Measurements from ENCODE around the gene NPBWR2. TPM values are rescaled to one million over a fixed set of nuclear protein-coding genes. Genes with fewer than 3 reads are reported as not detected.

NPBWR2 gene
- polyA plus RNA-seq, 1 donor (not counting 4 experiments of a cell fraction or from before 2014, with no cell fraction given) = not detected

DNA sequence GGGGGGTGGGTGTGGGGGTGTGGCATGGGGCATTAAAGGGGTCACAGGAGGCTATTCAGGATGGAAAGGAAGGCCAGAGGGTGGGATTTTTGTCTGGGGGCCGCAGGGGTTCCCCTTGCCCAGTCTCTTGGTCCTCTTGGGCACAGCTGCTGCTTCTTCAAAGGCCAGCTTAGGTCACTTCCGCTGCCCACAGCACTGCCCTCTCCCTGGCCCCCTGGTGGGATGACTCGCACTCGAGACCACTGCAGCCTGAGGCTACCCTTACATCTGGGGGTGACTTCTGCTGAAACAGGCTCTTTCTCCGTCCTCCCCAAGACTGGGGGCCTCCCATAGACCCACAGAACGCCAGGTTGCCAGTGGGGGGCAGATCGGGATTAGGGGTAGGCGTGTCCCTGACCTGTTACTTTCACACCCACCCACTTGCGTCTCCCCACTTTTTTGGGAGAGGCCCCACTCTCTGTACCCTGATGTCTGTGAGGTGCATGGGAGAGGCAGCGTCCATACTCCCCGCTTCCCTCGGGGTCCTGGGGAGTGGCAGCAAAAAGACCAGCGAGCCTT lies 24.5 kb downstream of the NPBWR2 start:
- H3K4me3 ChIP-seq (ENCODE audit: control insufficient read depth in 2 of 3, extremely low read depth in 1 of 3, insufficient read depth in 2 of 3, low read depth in 1 of 3, low read length in 3 of 3) = peak overlapping the region in 2 of 3 experiments; percentile 22 to 38
- H4K20me1 ChIP-seq (ENCODE audit: control insufficient read depth, extremely low read depth, insufficient read depth, low read length) = no peaks in the 10 kb centered on the region
- FAIRE-seq (no peak), DNase-seq (ENCODE audit: low read depth, low spot score) (no peak)
- H3K27me3 ChIP-seq (ENCODE audit: control insufficient read depth, extremely low read depth, insufficient read depth, low read length) = peaks cover 43% of the 10 kb centered on the region
- peaks cover 1% of the 10 kb centered on the region for H3K79me2 ChIP-seq (ENCODE audit: control insufficient read depth, insufficient read depth, low read length)
- no peak for TF ChIP-seq EZH2 (IDR thresholded peaks at IDR 0.05; ENCODE audit: low read length)
- TF ChIP-seq, protein P1, sequence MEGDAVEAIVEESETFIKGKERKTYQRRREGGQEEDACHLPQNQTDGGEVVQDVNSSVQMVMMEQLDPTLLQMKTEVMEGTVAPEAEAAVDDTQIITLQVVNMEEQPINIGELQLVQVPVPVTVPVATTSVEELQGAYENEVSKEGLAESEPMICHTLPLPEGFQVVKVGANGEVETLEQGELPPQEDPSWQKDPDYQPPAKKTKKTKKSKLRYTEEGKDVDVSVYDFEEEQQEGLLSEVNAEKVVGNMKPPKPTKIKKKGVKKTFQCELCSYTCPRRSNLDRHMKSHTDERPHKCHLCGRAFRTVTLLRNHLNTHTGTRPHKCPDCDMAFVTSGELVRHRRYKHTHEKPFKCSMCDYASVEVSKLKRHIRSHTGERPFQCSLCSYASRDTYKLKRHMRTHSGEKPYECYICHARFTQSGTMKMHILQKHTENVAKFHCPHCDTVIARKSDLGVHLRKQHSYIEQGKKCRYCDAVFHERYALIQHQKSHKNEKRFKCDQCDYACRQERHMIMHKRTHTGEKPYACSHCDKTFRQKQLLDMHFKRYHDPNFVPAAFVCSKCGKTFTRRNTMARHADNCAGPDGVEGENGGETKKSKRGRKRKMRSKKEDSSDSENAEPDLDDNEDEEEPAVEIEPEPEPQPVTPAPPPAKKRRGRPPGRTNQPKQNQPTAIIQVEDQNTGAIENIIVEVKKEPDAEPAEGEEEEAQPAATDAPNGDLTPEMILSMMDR (optimal IDR thresholded peaks at IDR 0.05 in 1 of 3, IDR thresholded peaks at IDR 0.05 in 1 of 3, conservative IDR thresholded peaks at IDR 0.05 in 1 of 3; ENCODE audit: extremely low read depth in 1 of 3, insufficient read depth in 2 of 3, low read length in 3 of 3) = no peak
- H3K4me2 ChIP-seq (ENCODE audit: control insufficient read depth, extremely low read depth, insufficient read depth, low read depth, low read length) = peak overlapping the region; percentile 78
- H3K36me3 ChIP-seq (ENCODE audit: control insufficient read depth in 2 of 2, extremely low read depth in 1 of 2, insufficient read depth in 2 of 2, low read length in 2 of 2) = no peaks in the 10 kb centered on the region
- dilution Hi-C loops (cut with MboI; ENCODE audit: extremely low pct_ligation_motif_present, low sequenced_read_pairs) = no loop called here
- H2AFZ ChIP-seq (ENCODE audit: control insufficient read depth, low read length) = no peak overlapping the region
- H3K9me1 ChIP-seq (ENCODE audit: control insufficient read depth, extremely low read depth, insufficient read depth, low read length) = no peaks in the 10 kb centered on the region
- no peak overlapping the region for H3K9ac ChIP-seq (ENCODE audit: control insufficient read depth, extremely low read depth, insufficient read depth, low read length)
- H3K9me3 ChIP-seq (ENCODE audit: control insufficient read depth, low read depth, low read length) = no peaks in the 10 kb centered on the region
- H3K27ac ChIP-seq (ENCODE audit: control insufficient read depth, insufficient read depth, low read length) = no peak overlapping the region
- H3K4me1 ChIP-seq (ENCODE audit: control insufficient read depth, extremely low read depth, insufficient read depth, low read length) = peaks cover 17% of the 10 kb centered on the region

DNA sequence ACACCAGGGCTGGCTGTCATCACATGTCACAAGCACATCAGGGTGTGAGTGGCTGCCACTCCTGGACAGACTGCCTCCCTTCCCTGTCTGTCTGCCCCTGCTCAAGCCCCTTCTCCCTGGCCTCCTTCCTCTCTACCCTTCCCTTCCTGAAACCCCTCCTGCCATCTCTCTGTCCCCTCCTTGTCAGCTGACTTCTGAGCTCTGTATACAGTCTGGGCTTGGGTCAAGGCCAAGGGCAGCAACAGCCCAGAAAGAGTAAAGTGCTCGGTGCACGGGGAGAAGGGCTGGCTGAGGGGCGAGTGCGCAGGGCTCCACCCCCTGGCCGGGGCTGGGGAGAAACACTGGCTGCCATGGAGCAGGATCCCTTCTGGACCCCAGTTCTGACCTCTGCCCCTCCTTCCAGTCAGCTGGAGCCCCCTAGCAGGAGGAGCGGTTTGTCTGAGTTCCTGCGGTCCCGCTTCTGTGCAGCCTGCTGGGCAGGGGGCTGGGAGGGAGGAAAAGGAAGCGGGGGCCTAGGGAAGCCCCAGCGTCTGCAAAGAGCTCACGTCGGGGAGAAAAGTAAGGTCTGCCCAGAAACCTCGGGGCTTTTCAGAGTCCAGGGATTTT lies 25.1 kb downstream of the NPBWR2 start:
- no peaks in the 10 kb centered on the region for H3K9me3 ChIP-seq (ENCODE audit: control insufficient read depth, low read depth, low read length)
- no peak for FAIRE-seq
- H3K9ac ChIP-seq (ENCODE audit: control insufficient read depth, extremely low read depth, insufficient read depth, low read length) = no peak overlapping the region
- H3K4me1 ChIP-seq (ENCODE audit: control insufficient read depth, extremely low read depth, insufficient read depth, low read length) = peaks cover 19% of the 10 kb centered on the region
- H3K79me2 ChIP-seq (ENCODE audit: control insufficient read depth, insufficient read depth, low read length) = peaks cover 2% of the 10 kb centered on the region
- H3K27ac ChIP-seq (ENCODE audit: control insufficient read depth, insufficient read depth, low read length) = no peak overlapping the region
- H3K4me3 ChIP-seq (ENCODE audit: control insufficient read depth in 2 of 3, extremely low read depth in 1 of 3, insufficient read depth in 2 of 3, low read depth in 1 of 3, low read length in 3 of 3) = no peak overlapping the region
- dilution Hi-C loops (cut with MboI; ENCODE audit: extremely low pct_ligation_motif_present, low sequenced_read_pairs) = no loop called here
- no peak overlapping the region for H3K4me2 ChIP-seq (ENCODE audit: control insufficient read depth, extremely low read depth, insufficient read depth, low read depth, low read length)
- H3K27me3 ChIP-seq (ENCODE audit: control insufficient read depth, extremely low read depth, insufficient read depth, low read length) = peaks cover 43% of the 10 kb centered on the region
- TF ChIP-seq, protein P1 (optimal IDR thresholded peaks at IDR 0.05 in 1 of 3, IDR thresholded peaks at IDR 0.05 in 1 of 3, conservative IDR thresholded peaks at IDR 0.05 in 1 of 3; ENCODE audit: extremely low read depth in 1 of 3, insufficient read depth in 2 of 3, low read length in 3 of 3) = no peak
- TF ChIP-seq EZH2 (IDR thresholded peaks at IDR 0.05; ENCODE audit: low read length) = no peak
- H2AFZ ChIP-seq (ENCODE audit: control insufficient read depth, low read length) = no peak overlapping the region
- no peaks in the 10 kb centered on the region for H3K36me3 ChIP-seq (ENCODE audit: control insufficient read depth in 2 of 2, extremely low read depth in 1 of 2, insufficient read depth in 2 of 2, low read length in 2 of 2)
- no peaks in the 10 kb centered on the region for H3K9me1 ChIP-seq (ENCODE audit: control insufficient read depth, extremely low read depth, insufficient read depth, low read length)
- no peak for DNase-seq (ENCODE audit: low read depth, low spot score)
- H4K20me1 ChIP-seq (ENCODE audit: control insufficient read depth, extremely low read depth, insufficient read depth, low read length) = no peaks in the 10 kb centered on the region

Data from keratinocyte (primary cell).